Suppressor macrophage treated with lipopolysaccharide for 4 hours (primary cell): Measurements from ENCODE around the gene OSTM1.
"Not testable (repeated sequence)": the region's sequence is repeated elsewhere in the genome, so short reads cannot be mapped to it uniquely, and the experiment has no call there.

Experiments used
- DNase-seq: peaks from one replicate; pipeline ENCODE4 v3.0.0-alpha.2; 2020

Gene OSTM1

DNA sequence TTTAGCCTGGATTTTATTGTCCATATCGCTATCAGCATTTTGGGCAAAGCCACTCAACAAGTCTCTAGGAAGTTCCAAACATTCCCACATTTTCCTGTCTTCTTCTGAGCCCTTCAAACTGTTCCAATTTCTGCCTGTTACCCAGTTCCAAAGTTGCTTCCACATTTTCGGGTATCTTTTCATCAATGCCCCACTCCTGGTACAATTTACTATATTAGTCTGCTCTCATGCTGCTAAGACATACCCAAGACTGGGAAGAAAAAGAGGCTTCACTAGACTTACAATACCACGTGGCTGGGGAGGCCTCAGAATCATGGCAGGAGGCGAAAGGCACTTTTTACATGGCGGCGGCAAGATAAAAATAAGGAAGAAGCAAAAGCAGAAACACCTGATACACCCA, 58.3 kb downstream of the OSTM1 start:
- not testable (repeated sequence) for DNase-seq

DNA sequence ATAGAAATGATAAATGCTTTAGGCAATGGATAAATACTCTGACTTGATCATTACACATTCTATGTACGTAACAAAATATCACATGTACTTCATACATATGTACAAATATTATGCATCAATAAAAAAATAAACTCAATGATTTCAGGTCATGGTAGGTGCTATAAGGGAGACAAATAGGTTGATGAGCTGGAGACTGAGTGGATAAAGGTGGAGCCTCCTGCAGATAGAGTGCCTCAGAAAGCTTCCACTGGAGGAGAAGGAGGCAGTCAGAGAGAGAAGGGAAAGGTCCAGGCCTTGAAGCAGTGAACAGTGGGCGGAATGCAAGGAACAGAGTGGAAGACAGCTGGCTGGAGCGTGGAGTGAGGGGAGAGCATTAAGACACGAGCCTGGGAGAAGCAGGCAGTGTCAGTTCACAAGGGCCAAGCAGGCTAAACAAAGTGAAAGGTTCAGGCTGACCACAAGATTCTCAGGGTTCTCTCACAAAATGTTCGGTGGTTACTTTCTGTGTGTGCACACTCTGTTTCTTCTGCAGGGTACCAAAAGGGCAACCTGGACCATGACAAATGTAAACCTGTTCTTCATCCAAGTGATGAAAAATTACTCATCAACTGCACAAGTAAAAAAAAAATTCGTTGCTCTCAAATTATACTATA, 60.6 kb downstream of the OSTM1 start:
- no peak for DNase-seq

DNA sequence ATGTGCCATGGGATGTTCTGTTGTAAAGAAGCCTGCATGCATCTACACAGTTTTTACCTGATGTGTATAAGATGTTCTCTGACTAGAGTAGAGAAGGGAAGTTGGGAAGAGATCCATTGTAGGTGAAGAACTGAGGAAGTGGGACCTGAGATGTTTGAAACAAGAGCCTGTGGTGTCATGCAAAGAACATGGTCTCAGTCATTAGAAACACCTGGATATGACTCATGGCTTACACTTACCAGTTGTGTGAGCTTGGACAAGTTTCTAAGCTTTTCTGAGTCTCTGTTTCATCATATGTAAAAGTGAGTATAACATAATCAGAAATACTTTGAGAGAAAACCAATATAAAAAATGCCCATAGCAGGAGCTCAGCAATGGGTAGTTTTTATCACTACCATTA, 64.6 kb downstream of the OSTM1 start:
- DNase-seq: no peak

DNA sequence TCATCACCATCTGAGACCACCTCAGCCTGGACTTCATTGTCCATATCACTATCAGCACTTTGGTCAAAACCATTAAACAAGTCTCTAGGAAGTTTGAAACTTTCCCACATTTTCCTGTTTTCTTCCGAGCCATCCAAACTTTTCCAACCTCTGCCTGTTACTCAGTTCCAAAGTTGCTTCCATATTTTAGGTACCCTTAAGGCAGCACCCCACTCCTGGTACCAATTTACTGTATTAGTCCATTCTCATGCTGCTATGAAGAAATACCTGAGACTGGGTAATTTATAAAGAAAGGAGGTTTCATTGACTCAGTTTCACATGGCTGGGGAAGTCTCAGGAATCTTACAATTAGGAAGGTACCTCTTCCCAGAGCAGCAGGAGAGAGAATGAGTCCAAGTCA, 65.3 kb downstream of the OSTM1 start:
- DNase-seq: not testable (repeated sequence)

DNA sequence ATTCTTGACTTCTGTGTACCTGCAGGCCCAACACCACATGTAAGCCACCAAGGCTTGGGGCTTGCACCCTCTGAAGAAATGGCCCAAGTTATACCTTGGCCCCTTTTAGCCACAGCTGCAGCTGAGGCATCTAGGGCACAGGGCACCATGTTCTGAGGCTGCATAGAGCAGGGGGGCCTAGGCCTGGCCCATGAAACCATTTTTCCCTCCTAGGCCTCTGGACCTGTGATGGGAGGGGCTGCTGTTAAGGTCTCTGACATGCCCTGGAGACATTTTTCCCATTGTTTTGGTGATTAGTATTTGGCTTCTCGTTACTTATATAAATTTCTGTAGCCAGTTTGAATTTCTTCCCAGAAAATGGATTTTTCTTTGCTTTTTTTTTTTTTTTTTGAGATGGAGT, 66.2 kb downstream of the OSTM1 start:
- no peak for DNase-seq

DNA sequence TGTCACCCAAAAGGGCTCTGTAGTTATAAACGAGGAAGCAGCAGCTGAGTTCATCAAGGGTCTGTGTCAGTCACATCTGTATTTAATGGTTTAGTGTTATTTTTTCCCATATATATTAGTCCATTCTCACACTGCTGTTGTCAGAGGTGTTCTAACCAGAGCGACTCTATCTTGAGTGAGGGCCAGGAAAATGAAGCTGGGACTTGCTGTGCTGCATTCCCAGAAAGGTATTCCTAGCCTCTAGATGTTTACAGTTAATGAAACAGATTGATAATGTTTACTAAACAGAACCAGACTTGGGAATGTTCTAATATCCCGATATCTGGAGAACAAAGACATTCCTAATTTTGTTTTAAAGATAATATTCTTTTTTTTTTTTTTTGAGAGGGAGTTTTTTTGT, 68.6 kb downstream of the OSTM1 start:
- no peak for DNase-seq

DNA sequence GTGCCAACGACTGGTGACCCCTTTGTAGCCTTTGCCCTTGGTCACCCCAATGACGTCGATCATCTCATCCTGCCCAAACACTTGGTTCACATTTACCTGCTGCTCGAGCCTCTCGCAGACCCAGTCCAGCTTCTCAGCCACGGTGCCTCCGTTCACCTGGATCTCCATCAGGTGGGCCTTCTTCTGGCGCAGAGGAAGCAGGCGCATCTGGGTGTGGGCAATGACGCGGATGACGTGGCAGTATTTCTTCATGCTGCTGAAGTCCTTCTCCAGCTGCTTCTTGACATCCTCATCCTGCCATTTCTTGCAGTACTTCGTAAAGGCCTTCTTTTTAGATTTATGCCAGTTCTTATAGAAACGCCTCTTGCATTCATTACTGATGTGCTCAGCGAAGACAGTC, 69.7 kb downstream of the OSTM1 start:
- DNase-seq: no peak

DNA sequence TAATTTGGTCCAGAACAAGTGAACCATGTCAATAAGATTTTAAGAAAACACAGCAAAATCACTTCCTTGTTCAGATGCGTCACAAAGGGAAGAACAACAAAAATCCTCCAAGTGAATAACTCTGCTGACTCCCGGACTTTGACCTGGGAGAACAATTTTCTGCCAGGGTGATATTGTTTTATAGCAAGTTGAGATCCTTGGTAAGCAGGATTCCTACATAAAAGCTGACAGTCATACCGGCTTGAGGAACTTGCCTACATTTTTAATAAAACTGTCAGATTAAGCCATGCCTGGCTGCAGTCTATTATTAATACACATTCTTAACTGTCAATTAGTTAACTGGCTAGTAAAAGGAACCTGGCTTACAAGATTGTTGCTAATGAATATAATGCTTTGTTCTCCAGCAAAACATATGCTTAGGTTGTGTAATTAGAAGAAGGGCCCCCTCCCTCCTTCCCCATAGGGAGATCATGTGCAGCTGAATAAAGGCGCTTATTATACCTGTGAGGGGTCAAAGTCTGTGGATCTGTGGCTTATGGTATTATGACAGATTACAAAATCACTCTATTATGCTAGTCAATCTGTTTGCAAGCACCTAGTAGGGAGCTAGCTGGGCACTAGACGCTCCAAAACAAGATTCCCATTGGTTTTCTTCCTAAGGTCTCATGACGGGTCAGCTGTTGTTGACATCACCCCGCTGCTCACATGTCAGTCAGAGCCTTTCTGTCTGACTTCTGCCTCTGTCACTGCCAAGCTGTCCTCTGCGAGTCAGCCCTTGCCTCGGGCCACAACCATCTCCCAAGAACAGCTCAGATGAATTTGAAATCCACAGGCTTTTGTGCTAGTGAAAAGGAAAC, 71.9 kb downstream of the OSTM1 start:
- DNase-seq: peak; percentile 58

DNA sequence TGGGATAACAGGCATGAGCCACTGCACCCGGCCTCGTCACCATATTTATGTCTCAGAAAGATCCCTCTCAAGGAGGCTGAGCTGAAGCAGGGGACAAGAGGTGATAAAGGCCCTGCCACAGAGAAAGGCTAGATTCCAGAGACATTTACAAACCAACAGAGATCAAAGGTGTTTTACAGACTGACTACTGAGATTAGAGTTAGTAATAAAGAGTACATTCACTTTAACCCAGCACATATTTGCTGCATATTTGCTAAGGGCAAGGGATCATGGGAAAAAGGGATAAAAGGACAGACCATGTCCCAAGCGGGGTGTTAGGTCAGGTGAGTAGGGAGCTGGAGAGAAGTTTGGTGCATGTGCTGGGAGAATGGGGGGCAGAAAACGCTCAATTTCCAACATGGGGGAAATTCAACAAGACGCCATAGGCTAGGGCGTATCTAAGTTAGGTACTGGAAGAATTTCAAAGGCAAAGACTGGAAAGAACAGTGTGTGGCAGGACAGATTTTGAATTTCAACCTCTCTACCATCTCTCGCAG, 72.8 kb downstream of the OSTM1 start:
- DNase-seq: no peak

DNA sequence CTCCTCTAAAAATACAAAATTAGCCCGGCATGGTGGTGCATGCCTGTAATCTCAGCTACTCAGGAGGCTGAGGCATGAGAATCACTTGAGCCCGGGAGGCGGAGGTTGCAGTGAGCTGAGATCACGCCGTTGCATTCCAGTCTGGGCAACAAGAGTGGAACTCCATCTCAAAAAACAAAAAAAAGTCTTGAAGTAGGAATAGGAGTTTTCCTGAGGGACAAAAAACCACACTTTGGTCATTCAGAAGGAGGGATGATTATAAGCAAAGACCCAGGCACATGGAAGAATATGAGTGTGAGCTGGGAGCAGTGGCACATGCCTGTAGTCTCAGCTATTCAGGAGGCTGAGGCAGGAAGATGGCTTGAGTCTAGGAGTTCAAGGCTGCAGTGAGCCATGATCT, 74.3 kb downstream of the OSTM1 start:
- DNase-seq: not testable (repeated sequence)

DNA sequence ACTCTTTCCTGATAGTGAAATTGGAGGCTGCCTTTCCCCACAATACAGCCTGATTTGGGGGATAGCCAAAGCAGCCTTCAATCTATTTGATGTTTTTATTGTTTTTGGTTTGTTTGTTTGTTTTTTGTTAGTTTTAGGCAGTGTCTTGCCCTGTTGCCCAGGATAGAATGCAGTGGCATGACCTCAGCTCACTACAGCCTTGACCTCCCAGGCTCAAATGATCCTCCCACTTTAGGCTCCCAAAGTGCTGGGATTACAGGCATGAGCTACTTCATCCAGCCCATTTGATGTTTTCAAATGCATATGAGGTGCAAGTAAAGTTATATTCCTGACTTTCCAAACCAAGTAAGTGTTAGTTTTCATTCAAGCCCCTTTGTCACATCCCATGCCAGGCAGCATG, 75.2 kb downstream of the OSTM1 start:
- DNase-seq: no peak

DNA sequence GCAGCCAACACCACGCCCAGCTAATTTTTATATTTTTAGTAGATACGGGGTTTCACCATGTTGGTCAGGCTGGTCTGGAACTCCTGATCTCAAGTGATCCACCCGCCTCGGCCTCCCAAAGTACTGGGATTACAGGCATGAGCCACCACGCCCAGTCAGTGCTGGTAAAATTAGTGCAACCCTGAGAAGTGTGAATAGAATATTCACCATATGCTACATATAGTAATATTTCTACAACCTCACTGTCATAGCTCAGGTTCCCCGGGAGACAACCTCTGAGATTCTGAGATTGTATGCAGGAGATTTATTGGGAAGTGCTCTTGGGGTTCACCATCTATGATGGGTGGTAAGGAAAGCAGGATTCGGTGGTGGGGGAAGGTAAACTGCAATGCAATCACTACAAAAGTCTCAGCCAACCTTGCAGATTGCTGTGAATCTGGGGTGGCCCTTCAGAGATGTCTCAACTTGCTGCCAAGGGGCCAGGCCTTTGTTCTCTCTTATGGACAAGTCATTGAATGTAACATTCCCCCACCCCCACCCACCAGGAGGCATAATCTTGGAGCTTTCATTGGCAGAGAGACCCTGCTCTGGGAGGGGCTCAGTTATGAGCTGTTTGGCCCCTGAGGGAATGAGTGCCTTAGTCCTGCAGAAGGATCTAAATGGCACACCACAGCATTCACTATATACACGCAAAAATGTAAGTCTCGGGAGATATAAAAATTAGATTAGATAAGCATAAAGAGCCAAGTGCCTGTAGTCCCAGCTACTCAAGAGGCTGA, 82.6 kb downstream of the OSTM1 start:
- DNase-seq: no peak
